HG03521 (cell line): ENCODE measurements around the gene CDT1.
"Not testable (repeated sequence)": the region's sequence is repeated elsewhere in the genome, so short reads cannot be mapped to it uniquely, and the experiment has no call there.

Experiments
- ATAC-seq: cut with Tn5 transposase; IDR thresholded peaks from one replicate; pipeline ENCODE4 v1.9.1; 2021; ENCODE audit warnings: mild to moderate bottlenecking, moderate library complexity; ENCODE audit not compliant: unreplicated experiment

CDT1 gene

DNA sequence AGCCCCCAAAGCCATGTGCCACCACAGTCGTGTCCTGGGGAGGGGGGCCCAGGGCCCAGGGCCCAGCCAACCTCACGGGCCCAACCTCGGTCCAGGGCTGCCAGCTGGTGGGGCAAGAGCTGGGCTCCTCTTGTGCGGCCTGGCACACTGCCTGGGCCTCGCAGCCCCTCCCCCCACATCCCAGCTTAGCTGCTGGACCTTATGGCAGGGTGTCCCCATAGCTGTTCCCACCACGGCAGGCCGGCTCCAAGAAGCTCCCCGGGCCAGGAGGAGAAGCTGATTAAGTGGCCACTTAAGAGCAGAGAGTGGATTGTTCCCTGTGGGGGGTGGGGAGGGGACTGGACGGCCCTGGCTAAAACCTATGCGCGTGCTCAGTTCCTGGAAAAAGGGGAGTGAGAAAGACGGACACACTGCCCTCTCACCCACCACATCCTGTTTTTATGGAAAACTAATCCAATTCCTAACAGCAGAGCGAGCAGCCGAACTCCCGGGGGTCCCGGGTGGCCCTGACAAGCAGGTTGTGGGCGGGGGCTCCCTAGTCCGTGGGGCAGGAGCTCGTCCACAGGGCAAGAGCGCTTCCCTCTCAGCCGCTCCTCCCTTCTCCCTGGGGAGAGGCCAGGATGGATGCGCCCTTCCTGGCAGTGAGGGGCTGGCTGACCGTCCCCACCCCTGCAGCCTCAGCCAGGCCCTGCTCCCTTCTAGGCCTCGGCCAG, 35.4 kb upstream of the CDT1 start:
- no peak for ATAC-seq

DNA sequence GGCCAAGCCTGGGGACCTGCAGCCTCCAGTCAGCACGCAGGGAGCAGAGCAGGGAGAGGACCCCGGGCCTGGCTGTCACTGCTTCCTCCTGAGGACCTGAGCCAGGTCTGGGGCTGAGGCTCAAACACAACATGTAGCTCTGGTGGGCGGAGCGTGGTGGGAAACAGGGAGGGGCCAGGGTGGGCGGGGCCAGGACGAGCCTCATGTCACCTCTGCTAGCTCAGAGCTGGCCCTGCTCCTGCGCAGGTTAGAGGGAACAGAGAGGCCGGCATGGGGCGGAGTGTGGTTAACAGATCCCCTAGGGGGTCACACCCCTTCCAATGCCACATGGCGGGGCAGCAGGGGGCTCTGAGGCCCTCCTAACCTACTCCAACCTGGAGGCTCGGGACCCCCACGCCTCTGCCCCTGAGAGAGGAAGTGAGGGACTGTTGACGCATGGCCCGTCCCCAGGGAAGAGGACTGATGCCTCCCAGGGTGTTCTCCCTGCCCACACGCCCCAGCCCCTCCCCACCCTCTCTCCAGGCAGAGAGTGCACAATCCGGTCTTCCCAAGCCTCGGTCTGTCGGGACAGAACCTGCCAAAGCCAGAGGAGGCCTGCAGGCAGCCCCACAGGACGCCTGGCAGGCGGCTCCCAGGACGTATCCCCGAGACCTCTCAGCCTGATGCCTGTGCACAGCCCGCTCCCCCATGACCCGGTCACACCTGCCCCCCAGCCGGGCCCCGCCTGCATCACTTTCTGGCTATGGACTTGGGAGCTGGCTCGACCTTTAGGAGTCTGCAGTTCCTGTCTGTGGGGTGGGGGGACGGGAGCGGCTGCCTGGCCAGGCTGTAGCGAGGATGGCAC, 33.8 kb upstream of the CDT1 start:
- ATAC-seq, result no peak

DNA sequence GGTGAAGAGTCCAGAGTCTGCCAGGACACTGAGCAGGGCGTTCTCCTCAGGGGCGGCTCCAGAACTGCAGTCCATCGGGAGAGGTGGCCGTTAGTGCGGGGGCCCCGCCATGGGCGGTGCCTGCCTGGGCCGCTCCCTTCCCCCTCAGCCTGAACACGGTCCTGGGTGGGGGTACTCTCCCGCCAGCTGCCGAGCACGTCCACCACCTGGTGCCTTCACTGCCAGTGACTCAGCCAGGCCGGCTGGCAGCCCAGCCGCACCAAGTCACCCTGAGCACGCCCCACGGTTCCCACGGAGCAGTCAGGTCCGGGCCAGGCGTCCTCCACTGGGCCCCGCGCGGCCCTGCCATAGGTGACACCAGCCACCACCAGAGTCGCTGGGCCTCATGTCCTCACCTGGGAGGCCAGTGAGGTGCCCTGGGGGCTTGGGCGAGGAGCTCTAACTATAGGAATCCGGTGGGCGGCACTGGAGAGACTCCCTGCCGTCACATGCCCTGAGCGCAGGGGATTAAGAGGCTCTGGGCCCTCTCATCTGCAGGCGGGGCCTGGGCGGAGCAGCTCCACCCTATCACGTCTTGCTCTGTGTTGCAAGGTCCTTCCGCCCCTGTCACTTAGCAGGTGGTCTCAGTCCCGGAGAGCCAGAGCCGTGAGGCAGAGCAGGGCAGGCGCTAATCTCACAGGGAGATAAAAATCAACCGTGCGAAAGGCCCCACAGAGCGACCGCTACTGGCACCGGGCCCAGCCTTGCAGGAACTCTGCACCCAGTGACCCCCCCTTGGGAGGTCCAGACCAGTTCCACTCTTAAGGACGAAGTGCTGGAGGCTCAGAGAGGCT, 32.9 kb upstream of the CDT1 start:
- no peak for ATAC-seq

DNA sequence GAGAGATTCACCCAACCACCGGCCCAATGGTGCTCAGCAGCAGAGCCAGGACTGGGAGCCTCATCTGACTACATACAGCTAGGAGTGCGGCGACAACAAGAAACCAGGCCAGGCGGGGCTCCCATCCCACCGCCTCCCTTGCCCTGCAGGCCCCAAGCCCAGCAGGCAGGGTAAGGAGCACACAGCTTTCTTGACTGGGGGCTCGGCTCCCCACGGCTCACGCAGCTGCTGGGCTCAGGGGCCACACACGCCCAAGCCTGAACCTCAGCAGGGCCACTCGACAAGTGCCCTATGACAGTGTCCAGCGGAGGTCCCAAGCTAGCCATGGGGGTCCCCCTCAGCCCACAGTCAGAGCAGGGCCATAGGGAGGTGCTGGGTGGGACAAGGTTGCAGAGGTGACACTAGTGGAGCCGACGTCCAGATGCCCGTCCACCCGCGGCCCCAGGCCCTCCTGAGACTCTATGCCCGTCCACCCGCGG, 32.3 kb upstream of the CDT1 start:
- ATAC-seq, result no peak

DNA sequence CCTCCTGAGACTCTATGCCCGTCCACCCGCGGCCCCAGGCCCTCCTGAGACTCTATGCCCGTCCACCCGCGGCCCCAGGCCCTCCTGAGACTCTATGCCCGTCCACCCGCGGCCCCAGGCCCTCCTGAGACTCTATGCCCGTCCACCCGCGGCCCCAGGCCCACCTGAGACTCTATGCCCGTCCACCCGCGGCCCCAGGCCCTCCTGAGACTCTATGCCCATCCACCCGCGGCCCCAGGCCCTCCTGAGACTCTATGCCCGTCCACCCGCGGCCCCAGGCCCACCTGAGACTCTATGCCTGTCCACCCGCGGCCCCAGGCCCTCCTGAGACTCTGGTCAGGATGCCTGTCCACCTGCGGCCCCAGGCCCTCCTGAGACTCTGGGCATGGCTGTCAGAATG, 31.8 kb upstream of the CDT1 start:
- not testable (repeated sequence) for ATAC-seq

DNA sequence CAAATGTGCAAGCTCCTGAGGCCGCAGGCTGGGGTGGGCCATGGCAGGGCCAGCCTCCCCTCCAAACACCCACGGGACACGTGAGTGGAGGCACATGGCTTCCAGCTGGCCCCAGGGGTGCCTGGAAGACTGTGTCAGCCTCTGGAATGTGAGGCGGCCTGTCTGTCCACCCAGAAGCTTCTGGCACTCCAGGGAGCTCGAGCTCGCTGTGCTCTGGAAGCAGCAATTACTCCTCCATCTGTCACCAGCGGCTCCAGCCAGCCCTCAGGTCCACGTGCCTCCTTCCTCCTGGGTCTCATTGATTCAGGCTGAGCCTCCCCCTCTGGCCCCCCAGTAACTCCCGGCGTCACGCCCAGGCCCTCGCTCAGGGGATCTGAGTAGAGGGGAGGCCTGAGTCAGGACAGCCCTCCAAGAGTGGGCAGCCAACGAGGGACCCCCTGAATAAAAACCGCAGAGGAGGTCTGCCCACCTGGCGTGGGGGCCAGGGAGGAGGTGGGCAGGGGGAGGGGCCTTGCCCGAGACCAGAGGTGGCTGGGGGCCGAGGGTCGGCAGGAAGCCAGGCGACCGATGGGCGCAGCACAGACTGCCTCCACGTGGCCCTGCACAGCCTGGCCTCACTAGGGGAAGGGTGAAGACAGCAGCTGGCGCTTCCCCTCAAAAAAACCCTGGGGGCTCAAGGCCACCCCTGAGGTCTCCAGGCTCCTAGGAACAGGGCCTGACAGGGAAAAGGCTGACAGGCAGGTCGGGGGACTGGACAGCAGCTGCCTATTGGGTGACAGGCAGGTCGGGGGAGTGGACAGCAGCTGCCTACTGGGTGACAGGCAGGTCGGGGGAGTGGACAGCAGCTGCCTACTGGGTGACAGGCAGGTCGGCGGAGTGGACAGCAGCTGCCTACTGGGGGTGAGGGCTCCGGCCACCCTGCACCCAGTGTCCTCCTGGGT, 30.4 kb upstream of the CDT1 start:
- no peak for ATAC-seq

DNA sequence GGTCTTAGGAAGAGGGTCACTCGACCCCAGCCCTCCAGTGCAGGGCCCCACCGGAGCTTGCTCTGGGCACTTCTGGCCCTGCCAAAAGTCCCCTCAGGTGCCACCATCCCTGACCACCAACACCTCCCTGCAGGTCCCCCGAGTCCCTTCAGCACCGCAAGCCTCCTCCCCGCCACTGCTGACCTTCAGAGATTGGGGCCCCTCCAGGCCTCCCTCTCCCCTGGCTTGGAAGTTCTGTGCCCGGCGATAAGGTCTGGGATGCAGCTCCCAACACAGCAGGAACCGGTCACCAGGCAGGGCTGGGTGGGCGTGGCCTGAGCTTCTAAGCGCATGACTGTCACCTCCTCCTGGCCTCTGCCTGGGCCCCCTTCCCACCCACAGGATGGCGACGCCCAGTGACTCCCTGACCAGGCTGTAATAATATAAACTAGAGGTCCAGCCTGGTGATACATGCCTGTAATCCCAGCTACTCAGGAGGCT, 29.7 kb upstream of the CDT1 start:
- no peak for ATAC-seq

DNA sequence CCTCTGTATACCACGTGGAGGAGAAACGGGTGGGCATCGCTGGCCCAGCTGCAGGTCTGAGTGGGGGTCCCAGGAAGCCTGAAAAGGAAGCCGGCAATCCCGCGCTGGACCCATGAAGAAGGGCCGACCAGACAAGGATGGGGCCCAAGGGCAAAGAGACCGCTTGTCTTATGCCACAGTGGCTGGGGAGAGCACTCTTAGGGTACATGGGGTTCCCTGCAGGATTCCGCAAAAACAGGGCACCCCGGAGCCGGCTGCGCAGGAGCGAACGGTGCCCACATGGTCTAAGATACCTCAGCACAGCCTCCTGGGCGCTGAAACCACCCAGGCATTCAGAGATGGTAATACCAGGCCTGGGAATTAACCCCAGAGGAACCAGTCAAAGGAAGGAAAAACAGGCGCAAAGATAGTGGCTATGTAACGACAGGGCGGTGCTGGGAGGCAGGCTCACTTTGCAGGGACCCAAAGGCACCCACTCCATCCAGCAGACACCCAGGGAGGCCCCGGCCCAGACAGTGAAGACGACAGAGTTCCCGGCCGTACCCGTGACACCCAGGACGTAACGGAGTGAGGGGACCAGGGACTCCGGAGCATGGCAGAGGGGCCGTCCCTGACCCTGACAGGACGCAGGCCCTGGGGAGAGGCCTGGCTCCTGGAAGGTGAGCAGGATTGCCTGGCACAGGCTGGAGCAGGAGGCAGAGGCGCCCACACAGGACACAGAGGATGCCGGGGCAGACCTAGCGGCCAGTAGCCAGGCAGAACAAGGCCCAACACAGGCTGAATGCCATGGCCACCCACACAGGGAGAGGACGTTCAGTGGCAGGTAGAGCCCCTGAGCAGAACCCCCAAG, 28.8 kb upstream of the CDT1 start:
- no peak for ATAC-seq

DNA sequence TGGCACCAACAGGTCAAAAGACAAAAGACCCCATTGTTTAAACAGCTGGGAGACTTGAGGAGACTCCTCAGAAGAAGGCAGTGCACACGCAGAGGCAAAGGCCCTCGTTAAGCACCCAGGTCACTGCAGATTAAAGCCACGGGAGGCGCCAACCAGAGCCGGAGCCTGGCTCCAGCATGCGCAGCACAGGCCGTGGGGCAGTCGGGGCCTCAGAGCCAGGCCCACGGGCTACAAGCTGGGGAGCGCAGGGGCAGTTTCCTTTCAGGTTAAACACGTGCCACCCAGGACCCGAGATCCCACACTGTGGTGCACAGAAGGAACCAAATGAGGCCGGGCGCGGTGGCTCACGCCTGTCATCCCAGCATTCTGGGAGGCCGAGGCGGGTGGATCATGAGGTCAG, 27.8 kb upstream of the CDT1 start:
- no peak for ATAC-seq

DNA sequence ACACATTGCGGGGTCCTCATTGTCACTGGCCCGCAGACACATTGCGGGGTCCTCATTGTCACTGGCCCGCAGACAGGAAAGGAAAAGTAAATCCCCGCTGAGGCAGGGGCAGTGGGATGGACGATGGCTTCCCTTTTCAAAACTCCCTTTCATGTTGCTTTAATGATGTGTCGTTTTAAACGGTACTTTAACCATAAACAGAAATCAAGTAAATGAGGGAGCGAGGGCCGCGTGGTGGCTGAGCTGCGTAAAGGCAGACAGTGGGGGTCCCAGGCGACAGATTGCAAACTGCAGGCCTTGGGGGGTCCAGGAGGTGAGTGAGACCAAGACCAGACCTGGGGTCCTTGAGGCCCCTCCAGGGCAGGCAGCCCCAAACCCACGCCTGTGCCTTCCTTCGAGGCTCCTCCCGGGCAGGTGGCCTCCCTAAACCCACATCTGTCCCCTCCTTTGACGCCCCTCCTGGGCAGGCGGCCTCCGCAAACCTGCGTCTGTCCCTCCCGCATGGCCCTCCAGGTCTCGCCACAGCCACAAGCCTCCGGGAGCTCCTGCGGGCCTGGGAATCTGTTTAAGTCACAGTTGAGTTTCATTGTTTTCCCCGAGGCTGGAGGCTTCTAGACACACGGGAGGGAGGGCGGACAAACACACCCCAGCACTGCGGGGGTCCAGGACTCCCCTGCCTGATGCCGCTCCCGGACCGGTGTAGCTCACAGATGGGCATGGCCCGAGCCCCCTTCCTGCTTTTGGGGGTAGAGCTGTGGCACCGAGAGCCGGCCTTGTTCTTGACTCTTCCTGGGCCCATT, 25.9 kb upstream of the CDT1 start:
- no peak for ATAC-seq

DNA sequence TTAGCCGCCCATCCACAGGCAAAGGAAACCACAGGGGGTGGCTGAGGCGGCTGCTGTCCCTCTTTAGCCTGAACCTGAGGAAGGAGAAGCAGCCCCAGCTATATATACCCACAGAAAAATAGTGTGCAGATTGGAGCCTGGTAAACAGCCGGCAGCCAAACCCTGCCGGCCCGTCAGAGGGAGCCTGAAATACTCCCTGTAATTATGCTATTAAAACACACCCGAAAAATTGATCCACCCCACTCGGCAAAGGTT, 25.4 kb upstream of the CDT1 start:
- ATAC-seq, result no peak

DNA sequence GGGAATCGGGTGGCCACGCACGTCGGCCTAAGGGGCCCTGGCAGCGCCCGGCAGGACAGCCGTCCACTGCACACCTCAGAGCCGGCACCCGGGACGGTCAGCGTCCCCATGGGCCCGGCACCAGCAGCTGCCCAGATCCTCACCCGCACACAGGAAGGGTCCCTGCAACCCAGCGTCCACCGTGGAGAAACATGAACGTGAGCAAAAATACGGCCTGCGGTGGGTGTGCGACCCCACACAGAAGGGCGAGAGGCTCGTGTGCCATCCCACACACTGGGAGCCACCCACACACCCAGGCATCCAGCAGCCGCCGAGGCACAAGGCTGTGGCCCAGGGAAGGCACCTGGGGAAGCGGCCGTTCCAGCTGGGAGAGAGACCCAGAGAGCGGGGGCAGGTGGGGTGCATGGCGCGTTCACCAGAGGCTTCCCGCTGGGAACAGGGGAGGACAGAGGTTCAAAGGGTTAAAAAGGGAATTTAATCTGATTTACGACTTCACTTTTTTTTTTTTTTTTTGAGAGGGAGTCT, 25.0 kb upstream of the CDT1 start:
- no peak for ATAC-seq

DNA sequence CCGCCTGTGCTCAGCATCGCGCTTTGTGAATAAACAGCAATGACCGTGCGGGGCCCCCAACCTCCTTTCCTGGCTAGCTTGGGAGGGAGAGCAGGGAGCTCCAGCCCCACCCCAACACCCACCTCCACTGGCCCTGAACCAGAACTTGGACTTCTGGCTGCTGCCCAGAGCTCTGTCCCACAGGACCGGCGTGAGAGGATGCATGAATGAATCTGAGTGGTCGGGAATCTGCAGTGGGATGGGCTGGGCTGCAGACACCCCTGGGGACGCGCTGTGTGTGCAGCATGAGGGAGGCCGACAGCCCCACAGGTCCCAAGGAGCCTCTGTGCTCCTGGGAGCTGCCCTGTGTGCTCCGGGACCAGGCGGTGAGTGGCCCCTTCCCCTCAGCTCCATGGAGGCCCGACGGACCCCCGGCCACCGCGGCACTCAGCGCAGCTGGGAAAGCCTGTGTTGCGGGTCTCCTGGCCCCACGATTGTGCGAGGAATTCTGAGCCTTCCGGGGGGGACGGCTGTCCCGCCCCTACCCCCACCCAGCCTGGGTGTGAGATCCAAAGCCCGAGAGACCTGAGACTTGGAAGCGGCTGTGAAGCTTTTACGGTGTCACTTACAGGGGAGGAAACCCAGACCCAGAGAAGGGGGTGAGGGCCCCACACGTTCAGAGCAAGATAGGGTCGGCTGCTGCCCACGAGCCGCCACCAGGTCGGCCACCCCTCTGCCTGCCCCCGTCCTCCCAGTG, 24.0 kb upstream of the CDT1 start:
- ATAC-seq, result no peak

DNA sequence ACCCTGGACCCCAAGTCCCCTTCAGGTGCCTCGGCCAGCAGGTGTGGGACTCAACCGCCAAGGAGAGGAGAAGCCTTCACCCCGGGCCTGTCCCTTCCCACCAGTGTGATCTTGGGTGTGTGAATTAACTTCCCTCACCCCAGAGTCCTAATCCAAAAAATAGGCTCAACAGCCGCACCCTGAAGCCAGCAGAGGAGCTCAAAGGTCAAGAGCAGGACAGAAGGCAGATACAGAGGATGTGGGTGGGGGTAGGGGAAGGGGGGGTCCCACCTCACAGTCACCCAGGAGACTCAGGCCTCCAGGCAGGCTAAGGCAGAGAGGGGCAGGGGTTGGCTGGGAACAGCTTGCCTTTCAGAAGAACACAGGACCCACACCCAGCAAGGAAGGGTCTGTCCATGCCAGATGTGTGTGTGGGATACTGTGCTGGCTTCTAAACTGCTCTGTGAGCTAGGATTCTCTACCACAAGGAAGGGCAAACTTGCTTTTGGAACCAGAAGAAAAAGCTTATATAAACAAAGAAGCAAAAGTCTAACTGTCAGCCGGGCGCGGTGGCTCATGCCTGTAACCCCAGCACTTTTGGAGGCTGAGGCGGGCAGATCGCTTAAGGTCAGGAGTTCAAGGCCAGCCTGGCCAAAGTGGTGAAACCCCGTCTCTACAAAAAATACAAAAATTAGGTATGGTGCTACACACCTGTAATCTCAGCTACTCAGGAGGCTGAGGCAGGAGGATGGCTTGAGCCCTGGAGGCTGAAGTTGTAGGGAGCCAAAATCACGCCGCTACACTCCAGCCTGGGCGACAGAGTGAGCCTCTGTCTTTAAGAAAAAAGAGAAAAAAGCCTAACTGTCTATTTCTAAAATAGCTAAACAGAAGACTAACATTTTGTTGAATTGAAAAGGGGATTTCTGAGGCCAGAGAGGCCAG, 23.2 kb upstream of the CDT1 start:
- no peak for ATAC-seq

DNA sequence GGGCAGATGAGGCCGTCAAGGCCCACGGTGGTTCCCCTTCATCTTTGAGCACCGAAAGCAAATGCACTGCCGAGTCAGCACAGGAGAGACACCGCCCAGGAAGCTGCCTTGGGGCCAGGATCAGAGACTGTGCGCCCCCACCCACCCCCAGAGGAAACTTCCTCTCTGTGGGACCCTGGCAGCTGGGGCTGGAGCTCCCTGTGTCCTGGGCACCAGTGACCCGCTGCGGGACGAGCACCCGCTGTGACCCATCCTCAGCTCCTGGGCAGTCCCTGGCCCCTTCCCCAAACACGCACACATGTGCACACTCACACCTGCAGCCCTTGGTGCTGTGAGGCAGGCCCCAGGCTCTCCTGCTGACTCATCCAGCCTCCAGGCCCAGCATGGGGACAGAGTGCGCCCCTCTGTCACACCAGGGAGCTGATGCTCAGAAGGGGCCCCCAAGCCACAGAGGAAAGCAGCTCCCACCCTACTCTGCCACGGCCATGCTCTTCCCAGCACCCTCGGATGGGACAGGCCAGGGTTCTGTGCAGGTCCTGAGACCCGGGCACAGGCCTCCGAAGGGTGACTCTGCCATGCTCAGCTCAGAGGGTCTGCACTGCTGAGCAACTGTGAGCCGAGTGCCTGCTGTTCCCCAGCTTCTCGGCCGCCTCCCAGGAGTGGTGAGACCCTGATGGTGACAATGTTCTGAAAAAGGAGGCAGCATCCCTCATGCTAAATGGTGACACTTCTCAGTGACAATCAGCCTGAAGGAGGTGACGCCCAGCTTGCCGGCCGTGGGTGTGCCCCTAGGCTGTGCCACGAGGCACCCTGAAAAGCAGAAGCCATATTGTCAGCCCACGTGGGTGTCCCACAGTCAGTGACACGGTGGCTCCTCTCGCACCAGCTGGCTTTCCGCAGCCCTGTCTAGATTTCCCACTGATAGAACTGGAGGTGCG, 22.2 kb upstream of the CDT1 start:
- no peak for ATAC-seq
